GM12892 (cell line): ENCODE measurements around the gene EHF.

ENCODE experiments used
- POLR2A ChIP-seq: IDR thresholded peaks from 2 replicates; pipeline ENCODE4 v1.6.1; 2011; ENCODE audit warnings: low read depth, low read length, control low read depth
- POLR2AphosphoS5 ChIP-seq: IDR thresholded peaks from 2 replicates; pipeline ENCODE4 v1.6.1; 2011; ENCODE audit warnings: low read depth, low read length, control low read depth
- TAF1 ChIP-seq: IDR thresholded peaks from 2 replicates; pipeline ENCODE4 v1.6.1; 2011; ENCODE audit warnings: low read depth, mild to moderate bottlenecking, control low read depth, low read length, borderline replicate concordance

DNA sequence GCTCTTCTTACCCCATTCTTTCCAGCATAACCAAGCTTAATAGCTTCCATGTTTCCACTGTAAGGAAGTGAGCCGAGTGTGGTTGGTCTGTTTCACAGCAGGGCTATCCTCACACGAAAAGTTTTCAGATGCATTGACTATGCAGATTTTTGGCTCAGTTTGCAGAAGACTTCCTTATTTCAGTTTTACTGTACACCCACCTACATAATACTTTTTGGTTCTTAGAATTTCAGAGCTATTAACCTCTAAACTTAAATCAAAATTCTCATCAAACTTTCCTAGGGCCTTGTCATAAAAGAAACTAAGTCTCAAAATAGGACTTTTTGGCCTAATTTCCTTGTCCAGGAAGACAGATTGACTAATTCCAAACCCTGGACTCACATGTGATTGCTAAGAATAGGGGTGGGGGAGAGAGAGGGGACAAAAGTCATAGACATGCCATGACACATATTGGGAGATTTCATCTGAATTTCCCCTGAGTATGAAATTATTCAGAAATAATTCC lies 7.3 kb upstream of the EHF start:
- TF ChIP-seq TAF1 (no peak), POLR2A (no peak), POLR2AphosphoS5 (no peak)
